HG03571 (cell line): Measurements from ENCODE around the gene CCL18.
A peak's percentile ranks its signal among the peaks of the same experiment; 100 is the strongest.
"Not testable (repeated sequence)": the region's sequence is repeated elsewhere in the genome, so short reads cannot be mapped to it uniquely, and the experiment has no call there.

Experiments
- ATAC-seq: cut with Tn5 transposase; IDR thresholded peaks from one replicate; pipeline ENCODE4 v1.9.1; 2021; ENCODE audit not compliant: unreplicated experiment

The CCL18 gene

DNA sequence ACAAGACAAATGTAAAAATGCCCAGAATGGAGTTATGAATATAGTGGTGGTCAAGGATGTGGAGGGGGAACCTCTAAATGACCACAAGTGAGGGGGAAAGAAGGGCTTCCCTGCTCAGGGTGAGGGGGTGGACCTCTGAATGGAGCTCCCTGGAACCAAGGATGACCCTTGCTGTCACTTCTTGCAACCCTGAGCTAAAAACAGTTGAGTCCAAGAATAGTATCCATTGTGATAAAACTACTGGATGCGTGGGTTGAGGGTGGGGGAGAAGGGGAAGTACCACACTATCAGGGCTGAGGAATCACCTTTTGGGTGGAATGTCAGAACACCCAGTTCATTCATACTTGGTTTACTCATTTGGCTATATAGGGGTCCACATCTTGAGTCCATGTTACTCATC is 34.9 kb downstream of the CCL18 start:
- ATAC-seq = not testable (repeated sequence)

DNA sequence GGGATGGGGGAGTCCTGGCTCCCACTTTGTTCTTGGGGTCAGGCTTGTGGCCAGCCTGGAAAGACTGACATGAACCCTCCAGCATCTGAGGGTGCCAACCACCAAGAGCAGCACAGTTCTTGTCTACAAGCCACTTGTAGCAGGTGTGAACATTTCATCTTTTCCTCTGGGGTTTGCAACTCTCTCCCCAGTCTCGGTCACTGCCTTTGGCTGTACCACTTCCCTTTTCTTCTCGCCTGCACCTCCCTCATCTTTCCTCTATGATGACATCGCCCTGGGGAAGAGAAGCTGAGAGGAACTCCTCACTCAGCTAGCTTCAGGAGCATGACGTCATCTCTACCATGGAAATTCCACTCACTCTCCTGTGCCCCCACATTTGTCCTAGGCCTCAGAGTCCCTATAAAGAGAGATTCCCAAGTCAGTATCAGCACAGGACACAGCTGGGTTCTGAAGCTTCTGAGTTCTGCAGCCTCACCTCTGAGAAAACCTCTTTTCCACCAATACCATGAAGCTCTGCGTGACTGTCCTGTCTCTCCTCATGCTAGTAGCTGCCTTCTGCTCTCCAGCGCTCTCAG is 39.4 kb downstream of the CCL18 start, which contains the start of gene CCL4:
Gene CCL4, plus strand, starts transcription at position 427 of the 575 bp plus-strand sequence. Its CDS starts 79 bp downstream, at position 506.
- peak; percentile 74 for ATAC-seq

DNA sequence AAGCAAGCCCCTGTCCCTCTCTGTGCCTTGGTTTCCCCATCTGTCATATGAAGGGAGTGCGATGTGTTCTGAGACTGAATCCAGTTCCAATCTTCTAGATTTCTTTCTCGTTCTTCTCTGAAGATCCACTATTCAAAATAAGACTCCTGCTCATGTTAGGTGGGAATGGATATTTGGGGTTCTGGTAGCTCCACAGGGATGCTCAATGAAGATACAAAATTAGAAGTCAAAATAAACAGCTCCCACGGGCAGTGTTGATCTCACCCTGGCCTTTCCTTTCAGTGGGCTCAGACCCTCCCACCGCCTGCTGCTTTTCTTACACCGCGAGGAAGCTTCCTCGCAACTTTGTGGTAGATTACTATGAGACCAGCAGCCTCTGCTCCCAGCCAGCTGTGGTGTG is 40.2 kb downstream of the CCL18 start:
- ATAC-seq = not testable (repeated sequence)

DNA sequence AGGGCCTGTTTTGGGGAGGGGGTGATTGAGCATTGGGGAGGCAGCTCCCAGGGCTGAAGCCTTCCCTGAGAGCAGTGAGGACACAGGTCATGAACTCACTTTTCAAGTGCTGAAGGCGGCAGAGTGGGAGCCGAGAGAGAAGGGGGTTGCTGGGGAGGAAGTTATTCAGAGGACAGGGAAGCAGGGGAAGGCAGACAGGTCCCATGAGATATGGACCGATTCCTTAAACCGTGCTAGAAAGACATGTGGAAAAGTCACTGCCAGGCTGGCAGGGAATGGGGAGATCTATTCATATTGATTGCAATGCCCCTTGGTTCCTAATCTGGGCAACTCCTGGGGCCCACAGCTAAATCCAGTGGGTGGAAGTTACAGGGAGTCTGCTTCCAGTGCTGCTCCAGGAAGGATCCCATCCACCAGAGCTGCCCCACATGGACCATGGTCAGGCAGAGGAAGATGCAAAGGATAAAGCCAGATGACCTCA is 40.7 kb downstream of the CCL18 start:
- no peak for ATAC-seq

DNA sequence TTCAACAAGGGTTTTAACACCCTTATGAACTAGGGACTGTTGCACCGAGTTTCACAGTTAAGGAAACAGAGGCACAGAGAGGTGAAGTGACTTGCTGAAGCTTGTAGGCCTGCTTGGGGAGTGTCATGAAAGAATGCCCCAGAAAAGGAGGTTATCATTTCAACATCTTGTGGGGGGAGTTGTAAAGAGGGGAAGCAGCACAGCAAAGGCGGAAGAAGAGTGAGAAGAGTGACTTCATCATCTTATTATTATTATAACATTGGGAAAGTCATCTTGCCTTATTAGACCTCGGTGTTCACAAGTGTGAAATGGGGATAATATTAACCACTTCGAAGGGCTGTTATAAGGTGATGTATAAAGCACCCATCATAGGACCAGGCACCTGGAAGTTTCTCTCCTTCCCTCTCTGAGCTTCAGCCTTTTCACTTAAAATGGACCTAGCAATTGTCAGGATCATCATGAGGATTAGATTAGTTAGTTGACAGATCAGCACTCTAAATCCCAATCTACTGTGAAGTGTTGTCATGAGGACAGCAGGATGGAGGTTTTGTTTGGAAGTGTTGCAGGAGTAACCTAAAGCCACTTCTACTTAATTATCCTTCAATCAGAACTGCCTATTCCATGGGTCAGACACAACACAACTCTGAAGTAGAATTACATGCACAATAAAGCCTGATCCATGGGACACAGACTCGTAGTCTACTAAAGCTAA is 41.9 kb downstream of the CCL18 start:
- no peak for ATAC-seq

DNA sequence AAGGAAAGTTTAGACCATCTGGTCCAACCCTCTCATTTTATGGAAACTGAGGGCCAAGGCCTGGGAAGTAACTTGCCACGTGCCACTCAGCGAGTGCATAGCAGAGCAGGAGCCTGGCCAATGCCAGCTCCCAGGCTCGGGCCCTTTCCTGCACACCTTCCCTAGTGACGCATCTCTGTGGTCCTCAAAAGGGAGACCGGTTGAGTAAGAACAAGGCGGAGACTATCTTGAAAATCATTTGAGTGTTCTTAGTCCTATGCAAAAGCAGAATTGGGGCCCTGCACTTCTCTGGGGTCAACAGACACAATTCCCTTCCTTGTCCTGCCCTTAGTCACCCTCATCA is 42.4 kb downstream of the CCL18 start:
- ATAC-seq = no peak

DNA sequence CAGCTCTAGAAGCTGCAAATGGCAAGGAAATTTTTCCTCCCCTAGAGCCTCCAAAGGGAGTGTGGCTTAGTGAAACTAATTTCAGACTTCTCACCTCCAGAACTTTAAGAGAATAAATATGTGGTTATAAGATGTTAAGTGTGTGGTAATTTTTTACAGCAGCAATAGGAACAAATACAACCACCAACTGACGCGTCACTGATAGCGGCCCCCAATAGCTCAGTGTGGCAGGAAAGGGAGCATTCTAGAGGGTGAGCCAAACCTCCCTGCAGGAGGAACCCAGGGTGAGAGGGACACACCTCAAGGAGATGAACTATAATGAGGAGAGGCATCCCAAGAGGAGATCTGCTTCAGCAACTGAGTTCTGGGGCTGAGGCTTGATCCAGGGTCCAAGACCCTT is 43.6 kb downstream of the CCL18 start:
- no peak for ATAC-seq

DNA sequence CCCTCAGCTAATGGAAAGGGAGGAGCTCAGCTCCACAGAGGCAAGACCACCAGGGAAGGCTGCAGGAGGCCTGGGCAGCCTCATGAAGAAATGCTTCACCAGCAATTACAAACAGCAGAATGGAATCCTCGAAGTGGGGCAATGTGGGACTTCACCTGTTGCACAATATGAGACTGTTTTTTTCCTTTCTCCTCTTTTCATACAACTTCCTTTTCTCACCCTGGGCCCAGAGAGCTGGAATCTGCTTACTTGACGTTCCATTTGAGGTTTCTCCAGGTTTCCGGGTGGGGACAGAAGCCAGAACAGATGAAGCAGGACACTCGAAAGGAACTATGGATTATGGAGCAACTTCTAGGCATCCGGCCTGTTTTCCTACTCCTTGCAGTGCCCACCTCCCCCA is 44.2 kb downstream of the CCL18 start:
- ATAC-seq = not testable (repeated sequence)

DNA sequence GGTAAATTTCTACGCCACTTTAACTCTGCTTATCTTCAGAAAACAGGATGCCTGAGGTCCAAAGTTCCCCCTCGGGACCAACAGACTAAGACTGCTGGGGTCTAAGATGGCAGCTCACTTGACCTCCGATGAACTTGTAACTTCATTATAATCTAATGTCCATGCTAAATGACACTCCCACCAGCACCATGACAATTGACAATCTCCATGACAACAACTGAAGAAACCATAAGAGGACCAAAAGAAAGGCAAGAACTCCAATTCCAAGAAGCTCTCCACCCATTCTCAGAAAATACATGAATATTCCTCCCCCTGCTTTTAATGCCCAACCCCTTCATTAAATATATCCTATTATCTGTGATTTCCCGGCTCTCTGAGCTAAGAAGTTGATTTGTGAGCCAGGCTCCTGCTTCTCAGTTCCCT is 47.0 kb downstream of the CCL18 start:
- no peak for ATAC-seq

DNA sequence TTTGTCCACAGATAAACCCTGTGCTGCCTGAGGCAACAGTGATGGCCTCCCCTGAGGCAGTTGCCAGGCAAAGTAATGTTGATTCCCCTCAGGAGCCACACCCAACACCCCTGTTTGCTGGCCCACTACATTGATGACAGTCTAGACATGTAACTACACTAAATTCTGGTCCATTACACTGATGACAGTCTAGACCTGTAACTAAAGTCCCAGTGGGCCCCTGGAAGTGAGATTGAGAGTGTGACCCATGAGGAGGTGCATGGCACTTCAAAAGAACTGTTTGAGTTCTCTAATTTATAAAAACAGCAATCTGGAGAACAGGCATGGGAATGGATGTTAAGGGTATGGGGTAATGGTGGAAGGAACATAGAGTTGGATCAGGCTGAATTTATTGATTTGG is 48.5 kb downstream of the CCL18 start:
- ATAC-seq = no peak

DNA sequence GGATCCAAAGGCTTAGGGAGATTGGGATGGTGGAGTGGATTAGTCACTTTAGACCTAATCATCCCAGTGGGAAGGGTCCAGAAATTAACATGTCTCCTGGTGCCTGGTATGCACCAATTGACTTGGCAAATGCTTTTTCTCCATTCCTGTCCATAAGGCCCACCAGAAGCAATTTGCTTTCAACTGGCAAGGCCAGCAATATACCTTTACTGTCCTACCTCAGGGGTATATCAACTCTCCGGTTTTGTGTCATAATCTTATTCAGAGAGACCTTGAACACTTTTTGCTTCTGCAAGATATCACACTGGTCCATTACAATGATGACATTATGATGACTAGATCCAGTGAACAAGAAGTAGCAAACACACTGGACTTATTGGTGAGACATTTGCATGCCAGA is 49.1 kb downstream of the CCL18 start:
- not testable (repeated sequence) for ATAC-seq

DNA sequence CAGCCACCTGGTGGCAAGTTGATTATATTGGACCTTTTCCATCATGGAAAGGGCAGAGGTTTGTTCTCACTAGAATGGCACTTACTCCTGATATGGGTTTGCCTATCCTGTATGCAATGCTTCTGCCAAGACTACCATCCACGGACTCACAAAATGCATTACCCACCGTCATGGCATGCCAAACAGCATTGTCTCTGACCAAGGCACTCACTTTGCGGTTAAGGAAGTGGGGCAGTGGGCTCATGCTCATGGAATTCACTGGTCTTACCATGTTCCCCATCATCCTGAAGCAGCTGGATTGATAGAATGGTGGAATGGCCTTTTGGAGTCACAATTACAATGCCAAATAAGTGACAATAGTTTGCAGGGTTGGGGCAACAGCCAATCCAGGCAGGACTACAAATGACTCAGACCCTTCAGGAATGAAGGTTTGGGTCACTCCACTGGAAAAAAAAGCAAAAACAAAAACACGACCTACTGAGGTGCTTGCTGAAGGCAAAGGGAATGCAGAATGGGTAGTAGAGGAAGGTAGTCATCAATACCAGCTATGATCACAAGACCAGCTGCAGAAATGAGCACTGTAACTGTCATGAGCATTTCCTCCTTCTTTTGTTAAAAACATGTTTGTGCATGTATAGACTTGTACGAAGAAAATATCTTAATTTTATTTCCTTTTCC is 51.0 kb downstream of the CCL18 start:
- ATAC-seq = not testable (repeated sequence)

DNA sequence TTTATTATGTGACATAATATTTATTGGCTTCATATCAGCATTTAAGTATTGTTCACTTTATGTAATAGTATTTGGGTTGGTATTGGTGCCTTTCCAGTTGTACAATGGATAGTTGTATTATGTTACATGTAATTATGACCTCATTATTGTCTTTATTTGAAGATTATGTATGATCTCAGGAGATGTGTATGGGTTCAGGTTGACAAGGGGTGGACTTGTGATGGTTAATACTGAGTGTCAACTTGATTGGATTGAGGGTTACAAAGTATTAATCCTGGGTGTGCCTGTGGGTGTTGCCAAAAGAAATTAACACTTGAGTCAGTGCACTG is 51.5 kb downstream of the CCL18 start:
- not testable (repeated sequence) for ATAC-seq

DNA sequence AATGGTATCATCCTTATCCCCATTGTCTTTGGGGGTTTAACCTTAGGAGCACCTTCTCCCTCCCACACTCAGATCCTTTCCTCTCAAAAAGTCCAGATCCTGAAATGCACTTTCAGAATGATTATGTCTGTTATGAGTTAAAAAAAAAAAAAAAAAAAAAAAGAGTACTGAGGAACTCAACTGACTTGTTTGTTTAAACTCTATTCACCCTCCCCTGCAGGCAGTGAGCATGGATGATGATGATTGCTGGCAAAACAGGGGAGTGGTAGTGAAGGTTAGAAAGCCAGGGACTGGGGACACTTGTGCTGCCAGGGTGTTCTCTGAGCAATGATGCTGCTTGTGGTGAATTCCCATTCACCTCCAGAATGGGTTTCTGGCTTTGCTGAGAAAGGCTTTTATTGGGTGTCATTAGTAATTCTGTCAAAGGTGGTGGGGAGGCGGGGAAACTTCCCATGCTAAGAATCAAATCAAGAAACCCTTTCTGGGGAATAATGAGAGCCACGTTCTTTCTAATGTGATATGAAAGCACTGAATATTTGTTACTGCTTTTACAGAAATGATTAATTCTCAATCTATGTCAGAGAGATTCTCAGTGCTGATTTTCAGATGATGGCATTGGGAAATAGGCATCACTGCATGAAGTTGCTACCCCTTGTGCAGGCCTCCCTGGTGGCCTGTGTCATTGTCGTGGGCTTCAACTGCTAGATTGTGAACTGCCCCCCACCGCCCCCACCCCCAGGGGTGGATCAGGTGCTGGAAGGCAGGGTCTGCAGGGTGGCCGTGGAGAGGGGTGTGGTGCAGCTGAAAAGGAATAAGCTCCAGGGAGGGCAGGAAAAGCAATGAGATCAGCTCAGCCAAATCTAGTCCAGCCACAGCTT is 53.7 kb downstream of the CCL18 start:
- ATAC-seq = no peak

DNA sequence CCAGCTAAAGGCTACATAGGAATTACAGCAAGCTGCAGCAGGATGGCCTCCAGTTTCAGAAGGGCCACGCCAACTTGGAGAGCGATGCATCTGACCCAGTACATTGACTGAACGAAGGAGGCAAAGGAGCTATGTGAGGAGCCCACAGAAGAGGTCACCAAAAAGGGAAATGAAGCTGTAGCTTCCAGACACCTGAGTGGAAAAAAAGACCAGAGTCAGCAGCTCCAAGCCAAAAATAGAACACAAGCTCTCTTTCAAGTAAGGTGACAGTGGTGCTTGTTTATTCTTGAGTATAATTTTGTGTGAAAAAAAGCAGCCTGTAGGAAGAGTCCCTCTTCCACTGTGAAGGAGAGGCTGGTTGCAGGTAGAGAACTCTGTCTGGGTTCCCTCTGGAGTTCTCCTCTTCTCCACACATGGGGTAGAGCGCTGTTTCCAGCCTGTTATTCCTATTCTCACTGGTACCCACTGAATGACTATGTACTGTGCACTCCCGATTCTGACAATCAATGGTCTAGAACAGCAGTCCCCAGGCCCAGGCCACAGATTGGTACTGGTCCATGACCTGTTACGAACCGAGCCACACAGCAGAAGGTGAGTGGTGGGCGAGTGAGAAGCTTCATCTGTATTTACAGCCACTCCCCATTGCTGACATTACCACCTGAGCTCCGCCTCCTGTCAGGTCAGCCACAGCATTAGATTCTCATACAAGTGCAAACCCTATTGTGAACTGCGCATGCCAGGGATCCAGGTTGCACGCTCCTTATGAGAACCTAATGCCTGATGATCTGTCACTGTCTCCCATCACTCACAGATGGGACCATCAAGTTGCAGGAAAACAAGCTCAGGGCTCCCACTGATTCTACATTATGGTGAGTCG is 54.6 kb downstream of the CCL18 start:
- ATAC-seq = no peak

DNA sequence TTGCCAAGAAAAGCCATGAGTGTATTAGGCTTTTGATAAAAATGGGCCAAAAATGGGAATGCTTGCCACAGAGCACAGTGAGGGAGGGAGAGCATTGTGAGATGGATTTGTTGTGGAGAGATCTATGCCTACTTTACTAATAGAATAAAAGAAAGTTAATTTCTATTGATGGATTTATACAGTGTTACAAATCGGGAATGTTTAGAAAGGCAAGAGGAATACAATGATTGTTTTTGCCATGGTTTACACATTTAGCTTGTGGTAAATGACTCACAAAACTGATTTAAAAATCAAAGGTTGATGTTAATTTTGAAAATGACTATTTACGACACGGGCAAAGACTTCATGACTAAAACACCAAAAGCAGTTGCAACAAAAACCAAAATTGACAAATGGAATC is 56.1 kb downstream of the CCL18 start:
- no peak for ATAC-seq

DNA sequence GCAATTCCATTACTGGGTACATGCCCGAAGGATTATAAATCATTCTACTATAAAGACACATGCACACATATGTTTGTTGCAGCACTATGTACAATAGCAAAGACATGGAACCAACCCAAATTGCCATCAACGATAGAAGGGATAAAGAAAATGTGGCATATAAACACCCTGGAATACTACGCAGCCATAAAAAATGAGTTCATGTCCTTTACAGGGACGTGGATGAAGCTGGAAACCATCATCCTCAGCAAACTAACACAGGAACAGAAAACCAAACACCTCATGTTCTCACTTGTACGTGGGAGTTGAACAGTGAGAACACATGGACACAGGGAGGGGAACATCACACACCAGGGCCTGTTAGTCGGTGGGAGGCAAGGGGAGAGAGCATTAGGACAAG is 57.0 kb downstream of the CCL18 start:
- ATAC-seq = not testable (repeated sequence)
